SKM-1 treated with dmso at 0.1 percent for 144 hours (cell line): ENCODE data around the gene CAV3.

Experiments used
- DNase-seq: peaks from one replicate; lab custom pipeline; 2025; ENCODE audit not compliant: unreplicated experiment; lab: John Stamatoyannopoulos, UW

The CAV3 gene

DNA sequence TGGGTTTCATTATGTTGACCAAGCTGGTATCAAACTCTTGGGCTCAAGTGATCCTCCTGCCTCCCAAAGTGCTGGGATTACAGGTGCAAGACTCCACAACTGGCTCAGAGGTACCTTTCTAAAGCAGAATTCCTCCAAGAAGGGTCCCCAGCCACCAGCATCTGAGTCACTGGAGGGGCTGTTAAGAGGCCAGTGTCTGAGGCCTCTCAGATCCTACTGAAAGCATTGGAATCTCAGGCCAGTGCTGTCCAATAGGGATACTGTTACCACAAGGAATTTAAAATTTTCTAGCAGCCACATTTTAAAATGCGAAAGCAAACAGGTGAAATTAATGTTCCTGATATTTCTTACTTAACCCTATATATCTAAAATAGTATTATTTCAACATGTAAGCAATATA is 1.3 kb downstream of the CAV3 start:
- DNase-seq, result no peak

DNA sequence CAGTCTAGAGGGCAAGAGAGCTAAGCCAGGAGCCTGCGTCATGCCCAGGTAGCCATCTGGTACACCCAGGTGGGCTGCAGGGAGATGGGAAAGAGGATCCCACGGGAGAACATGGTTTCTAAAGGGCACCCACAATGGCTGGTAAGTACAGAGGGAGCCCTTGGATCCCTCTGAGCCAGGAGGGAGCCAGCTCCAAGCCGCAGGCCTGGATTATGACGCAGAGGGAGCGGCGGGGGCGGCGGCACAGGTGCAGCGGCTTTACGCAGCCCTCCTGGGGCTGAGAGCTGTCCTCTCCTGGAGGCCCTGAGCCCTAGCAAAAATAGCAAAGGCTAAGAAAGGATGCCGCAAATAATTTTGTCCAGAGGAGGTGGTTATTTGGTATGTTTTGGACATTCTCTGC is 2.8 kb downstream of the CAV3 start:
- no peak for DNase-seq

DNA sequence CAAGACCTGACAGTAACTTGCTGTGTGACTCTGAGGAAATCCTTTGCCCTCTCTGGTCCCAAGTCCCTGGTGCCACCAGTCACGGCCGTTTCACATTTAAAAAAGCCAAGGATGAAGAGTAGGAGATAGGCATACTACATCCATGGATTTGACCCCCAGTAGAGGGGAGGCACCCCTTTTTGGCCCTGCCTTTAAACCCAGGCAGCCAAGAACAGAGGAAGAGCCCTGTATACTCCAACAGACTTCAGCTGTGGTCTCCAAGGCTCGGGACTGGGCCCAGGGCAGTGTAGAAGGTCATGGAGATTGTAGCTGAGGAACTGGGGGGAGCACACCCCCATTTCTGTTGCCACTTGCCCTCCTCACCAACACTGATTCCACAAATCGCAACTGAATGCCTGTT is 3.7 kb downstream of the CAV3 start:
- DNase-seq, result no peak

DNA sequence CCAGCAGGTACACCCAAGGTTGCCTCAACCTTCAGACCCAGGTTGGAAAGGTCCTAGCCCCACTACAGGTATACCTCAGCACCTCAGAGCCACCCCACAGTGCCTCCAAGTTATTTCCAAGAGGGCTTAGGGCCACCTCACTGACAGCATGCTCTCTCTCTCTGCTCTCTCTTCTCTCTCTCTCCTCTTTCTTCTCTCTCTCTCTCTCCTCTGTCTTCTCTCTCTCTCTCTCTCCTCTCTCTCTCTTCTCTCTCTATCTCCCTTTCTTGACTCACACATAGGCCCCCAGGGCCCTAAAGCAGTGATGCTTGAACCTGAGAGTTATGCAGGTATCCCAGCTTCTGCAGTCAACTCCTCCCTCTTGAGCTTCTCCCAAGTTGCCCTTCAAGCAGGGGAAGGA is 4.2 kb downstream of the CAV3 start:
- no peak for DNase-seq

DNA sequence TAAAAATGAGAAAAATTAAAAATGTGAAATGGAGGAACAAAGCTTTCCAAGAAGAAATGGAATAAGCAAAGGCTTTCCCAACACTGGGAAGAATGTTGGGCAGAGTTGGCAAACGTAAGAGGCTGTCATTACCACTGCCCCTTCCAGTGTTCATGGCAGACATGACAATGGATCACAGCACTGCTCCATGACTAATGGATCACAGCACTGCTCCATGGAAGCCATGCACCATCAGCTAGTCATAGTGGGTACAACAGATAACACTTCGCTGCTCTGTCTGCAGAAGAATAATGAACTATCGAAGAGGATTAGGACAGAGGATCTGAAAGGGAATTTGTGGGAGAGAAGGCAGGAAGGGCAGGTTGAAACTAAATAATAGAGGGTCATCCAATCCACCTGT is 5.0 kb downstream of the CAV3 start:
- DNase-seq, result no peak

DNA sequence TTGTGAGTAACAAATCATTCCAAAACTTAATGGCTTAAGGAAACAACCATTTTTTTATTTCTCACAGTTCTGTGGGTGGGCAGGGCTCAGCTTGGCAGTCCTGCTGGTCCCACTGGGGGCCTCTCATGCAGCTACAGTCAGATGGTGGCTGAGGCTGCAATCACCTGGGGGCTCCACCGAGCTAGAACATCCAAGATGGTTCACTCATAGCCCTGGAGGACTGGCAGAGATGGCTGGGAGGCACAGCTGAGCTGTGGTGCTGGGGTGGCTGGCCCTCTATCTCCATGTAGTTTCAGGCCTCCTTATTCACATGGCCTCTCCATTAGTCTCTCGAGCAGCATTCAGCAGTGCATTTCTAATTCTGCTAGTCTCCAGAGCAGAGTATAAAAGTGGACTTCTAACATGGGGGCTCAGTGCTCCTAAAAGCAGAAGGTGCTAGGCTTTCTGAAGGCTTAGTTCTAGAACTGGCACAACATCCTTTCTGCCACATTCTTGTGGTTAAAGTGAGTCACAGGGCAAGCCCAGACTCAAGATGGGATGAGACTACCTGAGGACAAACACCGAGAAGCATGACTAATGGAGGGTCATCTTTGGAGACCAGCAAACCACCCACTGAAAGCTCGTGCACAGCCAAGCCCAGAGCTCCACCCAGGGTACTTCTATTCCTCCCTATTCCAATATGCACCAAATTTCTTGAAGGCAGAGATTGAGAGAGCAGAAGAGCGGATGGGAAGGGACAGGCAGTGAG is 6.3 kb downstream of the CAV3 start:
- peak; percentile 29 for DNase-seq

DNA sequence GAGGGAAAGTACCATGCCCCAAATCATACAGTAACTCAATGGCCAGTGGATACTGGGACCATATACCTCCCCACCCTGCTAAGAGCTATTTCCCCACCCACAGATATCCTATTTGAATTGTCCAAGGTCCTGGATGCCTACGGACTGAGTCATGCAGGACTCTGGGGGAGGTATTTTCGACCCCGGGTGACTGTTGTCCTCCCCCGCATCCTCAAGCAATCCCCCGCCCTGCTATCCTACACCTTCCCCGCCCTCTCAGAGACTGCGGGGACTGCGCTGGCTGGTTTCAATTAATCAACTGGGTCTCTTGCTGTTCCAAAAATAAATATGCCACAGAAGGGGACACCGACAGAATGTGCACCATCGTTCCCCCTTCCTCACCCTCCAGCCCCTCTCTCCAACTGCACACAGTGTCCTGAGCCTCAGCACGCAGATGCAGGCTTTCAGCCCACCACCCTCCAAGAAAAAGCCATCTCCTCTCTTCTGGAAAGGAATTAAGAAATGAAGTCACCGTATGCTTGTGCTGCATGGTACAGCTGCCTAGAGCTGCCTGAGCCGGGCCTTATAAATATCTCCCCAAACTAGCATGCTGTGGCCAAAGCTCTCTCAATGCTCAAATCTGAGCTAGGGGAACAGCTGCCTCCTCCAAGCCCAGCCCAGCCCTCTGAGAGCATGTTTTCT is 8.1 kb downstream of the CAV3 start:
- DNase-seq, result no peak

DNA sequence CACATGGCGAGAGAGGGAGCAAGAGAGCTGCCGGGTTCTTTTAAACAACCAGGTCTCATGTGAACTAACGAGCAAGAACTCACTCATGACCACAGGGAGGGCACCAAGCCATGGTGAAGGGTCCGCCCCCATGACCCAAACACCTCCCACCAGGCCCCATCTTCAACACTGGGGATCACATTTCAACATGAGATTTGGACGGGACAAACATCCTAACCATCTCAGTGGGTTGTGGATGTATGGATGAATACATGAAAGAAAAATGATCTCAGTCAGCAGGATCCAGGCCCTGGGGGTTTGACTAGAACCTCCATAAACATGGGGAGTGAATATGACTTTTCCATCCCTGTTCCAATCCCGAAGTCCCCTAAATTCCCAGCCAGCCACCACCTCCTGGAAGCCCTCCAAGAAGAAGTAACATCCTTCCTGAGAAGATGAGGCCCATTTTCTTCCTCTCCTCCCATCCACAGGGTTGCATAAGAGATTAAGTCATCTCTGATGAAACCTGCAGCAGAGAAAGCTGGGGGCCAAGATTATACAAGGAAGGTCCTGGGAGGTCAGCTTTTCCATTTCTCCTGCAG is 9.5 kb downstream of the CAV3 start:
- DNase-seq, result peak; percentile 77

DNA sequence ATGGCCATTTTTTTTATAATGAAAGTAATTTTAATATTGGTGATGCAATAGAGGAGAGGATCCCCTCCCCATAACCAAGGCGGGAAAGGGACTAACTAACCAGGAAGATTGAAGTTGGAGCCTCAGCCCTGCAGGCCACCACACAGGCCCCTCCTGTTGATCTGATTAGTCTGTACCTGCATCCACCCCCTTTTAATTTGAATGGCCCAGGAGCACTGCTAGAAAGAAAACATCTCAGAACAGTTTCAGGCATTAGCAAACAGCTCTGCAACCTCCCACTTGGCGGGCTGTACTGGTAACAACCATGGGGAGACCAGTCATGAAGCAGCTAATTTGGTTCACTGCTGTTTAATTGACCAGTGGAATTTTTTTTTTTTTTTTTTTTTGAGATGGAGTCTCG is 10.3 kb downstream of the CAV3 start:
- no peak for DNase-seq

DNA sequence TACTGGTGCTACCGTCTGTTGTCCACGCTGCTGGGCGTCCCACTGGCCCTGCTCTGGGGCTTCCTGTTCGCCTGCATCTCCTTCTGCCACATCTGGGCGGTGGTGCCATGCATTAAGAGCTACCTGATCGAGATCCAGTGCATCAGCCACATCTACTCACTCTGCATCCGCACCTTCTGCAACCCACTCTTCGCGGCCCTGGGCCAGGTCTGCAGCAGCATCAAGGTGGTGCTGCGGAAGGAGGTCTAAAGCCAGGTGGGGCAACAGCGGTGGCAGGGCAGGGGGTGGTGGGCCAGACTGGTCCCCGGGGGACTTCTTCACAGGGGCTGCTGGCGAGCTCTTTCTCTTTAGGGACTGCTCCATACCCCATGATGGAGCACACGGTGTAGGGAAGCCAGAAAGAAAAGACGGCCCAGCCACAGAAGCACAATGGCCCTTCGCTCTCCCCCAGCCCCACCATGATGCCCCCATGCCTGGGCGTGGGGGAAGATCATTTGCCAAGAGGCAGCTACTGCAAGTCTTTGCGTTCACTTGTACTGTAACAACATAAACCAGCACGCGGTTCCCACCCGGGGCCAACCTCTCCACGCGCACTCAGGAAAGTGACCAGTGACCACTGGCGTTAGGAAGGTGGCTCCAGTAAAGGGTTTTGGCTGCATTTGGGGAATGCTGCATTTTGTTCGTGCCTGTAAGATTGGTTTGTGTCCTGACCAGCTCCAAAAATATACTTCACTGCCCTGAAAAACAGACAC is 12.2 kb downstream of the CAV3 start:
- no peak for DNase-seq

DNA sequence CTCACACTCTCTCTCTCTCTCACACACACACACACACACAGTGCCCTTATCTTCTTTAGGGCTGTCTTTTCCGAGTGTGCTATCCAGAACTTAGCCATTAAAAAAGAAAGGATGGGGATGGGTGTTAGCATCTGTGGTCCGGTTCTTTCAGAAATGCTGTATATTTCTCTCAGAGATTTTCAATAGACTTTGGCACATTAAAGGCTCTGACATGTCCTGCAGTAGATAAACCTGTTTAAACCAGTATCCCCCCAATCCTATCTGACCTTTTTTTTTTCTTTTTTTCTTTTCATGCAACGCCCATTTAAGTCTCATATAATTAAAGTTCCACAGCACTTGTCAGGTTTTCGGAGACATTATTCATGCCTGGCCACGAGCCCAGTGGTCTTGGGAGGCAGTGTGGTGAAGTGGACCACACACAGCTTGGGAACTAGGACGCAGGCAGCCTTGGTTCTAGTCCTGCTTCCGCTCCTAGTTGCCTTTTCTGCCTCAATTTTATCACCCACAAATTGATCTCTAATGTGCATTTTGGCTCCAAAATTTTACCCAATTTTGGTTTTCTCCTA is 13.3 kb downstream of the CAV3 start:
- no peak for DNase-seq

DNA sequence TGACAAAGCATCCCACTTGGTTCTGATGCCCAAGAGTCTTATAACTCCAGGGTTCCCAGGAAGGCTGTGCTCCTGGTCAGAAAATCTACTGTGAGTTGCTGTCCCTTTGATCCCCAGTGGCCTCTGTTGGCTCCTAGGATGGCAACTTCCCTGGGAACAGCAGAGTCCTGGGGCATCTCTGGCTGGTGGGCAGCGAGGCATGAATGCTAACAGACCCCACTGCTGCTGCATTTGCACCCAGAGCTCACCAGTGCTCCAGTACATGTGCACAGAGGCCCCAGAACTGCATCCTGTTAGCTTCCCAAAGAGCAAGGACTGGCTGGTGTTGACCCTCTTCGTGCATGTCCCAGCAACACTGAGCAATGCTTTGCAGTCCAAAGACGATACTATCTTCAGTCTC is 15.7 kb downstream of the CAV3 start:
- DNase-seq, result no peak

DNA sequence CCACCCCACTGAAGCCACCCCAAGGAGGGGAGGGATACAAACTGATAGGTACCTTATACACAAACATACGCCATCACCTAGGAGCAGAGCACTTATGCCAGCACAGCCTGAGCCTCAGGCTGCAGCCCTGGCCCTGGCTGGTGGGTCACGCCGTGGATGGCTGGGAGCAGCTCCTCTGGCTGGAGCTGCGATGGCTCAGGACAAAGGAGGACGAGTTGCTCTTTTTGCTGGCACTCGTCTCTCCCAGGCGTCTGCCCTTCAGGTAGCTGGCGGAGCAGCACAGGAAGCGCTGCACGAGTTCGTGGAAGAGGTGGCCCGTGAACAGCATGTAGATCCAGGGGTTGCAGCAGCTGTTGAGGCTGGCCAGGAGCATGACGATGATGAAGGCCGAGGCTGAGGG is 19.2 kb downstream of the CAV3 start:
- DNase-seq, result no peak

DNA sequence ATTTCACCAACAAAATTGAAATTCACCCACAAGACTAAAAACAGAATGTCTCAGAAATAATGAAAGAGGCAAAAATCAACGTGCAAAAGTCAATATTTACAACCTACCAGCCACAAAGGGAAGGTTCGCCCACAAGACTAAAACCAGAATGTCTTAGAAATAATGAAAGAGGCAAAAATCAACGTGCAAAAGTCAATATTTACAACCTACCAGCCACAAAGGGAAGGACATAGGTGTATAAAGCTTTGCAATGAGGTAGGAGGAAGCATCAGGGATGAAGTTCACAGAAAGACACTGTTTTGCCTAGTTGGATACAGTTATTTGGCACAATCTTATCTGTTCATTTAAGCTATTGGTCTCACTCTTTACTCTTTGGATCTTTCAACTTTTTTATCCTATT is 21.5 kb downstream of the CAV3 start:
- no peak for DNase-seq

DNA sequence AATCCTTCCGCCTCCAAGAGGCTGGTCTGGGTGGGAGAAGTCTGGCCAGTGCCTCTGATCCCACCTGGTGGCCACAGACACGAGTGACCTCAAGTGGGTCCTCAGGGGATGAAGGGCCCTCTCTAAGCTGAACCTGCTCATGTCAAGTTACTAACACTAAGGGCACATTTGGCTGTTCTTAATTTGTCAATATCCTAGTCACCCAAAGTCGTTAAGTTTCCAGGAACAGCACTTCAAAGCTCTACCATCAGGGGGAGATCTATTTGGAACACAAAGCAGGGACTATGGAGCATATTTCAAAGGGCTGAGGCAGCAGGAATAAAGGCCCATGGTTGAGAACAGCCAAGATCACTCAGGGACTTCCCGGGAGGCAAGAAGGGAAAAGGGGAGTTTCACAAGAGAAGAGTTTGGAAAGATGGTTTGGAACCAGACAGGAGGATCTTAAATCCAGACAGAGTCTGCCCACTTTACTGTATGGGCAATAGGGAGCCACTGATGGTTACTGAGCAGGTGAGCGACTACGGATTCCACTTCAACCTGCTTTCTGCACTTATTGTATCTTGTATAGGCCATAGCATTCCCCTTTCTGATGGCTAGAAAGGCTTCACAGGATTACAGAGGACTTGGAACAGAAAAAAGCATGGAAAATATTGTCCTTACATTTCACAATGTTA is 22.1 kb downstream of the CAV3 start:
- DNase-seq, result no peak

DNA sequence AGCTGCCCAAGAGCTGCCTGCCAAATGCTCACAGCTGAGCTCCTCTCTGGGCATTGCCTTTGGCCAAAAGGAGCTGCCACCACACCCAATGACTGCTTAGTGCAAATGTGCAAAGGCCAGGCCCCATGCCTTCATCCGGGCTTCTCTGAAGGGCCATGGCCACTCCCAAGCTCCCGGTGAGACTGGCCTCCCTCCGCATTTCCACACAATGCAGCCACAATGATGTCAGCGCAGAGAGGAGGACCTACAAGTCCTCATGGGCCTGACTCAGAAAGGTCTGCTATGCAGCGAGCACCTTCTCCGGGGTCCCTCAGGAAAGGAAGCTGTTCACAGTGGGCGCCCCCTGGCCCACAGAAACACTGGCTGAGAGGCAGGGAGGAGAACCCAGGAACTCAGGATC is 23.1 kb downstream of the CAV3 start:
- no peak for DNase-seq

DNA sequence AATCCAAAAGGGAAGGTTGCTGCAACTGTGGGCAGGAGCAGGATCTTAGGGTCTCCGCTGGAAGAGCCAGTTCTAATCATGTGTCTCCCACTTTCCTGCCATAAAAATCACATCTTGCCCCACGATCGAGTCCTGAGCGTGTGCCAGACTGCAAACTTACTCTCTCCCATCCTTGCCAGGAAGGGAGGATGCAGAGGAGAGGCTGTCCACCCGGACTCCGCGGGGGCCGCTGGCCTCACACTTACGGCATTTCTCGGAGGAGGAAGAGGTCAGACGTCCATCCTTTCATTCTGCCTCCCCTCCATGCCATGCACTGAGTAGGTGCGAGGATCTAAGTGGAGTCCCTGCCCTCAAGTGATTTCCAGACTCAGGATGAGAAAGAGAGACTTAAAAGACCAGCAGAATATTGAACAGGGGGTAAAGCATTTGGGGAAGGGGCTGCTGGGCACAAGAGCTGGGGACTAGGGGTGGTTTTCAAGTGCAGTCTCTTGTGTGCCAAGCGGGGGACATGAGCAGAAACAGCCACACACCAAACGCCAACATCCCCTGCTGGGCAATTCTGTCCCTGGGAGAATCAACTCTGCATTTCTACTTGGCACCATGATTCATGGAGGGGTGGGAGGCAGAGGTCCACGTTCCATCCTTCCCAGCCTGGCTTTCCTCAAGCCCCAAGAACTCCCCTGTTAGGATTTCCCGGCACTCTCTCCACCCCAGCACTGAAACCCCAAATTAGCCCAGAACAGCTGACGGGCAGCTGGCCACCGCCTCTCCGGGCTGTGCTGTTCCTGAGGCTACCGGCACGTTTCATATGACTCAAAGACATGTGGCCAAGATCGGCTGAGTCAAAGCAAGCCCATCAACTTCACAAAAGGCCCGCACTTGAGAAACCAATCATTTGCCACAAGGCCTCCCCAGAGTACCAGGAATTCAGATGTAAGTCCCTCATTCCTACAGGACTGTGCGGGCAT is 24.2 kb downstream of the CAV3 start:
- DNase-seq, result no peak

DNA sequence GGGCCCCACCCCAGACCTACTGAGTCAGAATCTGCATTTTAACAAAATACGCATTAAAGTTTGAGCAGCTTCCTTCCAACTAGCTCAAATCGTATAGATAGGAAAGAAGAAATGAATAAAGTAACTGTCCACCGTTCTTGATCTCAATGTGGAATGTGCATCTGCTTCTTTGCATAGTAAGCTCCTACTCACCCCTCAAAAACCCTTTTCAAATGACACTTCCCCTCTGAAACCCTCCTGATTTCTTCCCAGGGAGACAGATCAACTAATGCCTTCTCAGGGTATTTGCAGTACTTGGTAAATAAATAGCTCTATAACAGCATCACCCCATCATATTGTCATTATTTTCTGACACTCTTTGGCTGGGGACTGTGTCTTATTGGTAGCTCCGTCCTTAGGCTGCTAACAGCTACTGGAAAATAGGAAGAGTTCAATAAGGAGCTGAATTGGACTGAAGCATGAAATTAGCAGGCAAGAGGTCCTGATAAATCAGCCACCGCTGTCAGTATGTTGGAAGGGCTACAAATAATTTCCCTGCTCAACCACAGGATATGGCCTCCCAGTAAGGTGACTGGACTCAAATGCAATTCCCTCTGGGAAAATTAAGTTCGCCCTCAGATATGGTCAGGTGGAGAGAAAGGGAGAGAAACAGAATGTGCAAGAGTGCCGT is 25.6 kb downstream of the CAV3 start:
- no peak for DNase-seq

DNA sequence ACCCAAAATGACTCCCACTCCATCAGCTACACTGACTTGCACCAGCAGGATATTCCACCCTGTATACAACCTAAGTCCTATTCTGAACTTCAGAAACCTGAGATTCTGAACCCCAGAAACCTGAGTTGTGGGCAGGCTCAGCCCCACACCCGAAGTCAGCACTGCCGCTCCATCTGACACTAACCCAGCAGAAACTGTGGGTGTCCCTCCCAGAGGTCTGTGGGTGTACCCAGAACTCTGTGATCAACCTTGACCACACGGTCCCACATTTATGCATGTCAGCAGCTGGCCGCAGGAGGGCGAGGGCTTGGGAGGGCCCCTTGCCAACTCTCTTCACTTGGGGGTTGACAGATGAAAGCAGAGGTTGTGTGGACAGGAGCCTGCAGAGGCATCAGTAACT is 26.5 kb downstream of the CAV3 start:
- DNase-seq, result no peak
